ENCODE measurements around the gene PDGFRB.

- TF ChIP-seq CTCF (IDR thresholded peaks at IDR 0.05; ENCODE audit: low read depth, low read length, missing input control) (no peak), ATF3 (IDR thresholded peaks at IDR 0.05) (no peak), FOXA1 (IDR thresholded peaks at IDR 0.05) (no peak), RAD21 (IDR thresholded peaks at IDR 0.05) (no peak), TAF1 (conservative IDR thresholded peaks at IDR 0.05) (no peak), YY1 (IDR thresholded peaks at IDR 0.05) (no peak), MAX (IDR thresholded peaks at IDR 0.05) (no peak), REST (IDR thresholded peaks at IDR 0.05) (no peak), GABPA (IDR thresholded peaks at IDR 0.05 in 1 of 2, conservative IDR thresholded peaks at IDR 0.05 in 1 of 2) (no peak), HNF4A (conservative IDR thresholded peaks at IDR 0.05) (no peak), JUND (IDR thresholded peaks at IDR 0.05) (no peak)
Measured at GRCh38 chr5:150073086-150073625, 82.5 kb downstream of the PDGFRB start.
